Left lung (tissue), 10 donors: ENCODE results near the gene PLOD1. TPM values are rescaled to one million over a fixed set of nuclear protein-coding genes. Genes with fewer than 3 reads are reported as not detected.

ENCODE experiments used
- ATAC-seq: fragments of 200-7000 bp; cut with Tn5 transposase; one replicate; pipeline ENCODE4 v1.9.1; 2020; ENCODE audit warnings: moderate library complexity
- DNase-seq, 4 donors: peaks; one replicate each; pipeline ENCODE4 v3.0.0-alpha.2; 2013 to 2020
- H3K27ac ChIP-seq, 2 donors: fragments of 200-600 bp; sonication (generic) in 1 of 2; one replicate each; pipeline versions ENCODE4 v1.5.0 to v1.8.0; 2020 to 2021
- H3K27me3 ChIP-seq, 2 donors: fragments of 200-600 bp; sonication (generic) in 1 of 2; one replicate each; pipeline versions ENCODE4 v1.5.0 to v1.8.0; 2020 to 2021
- H3K36me3 ChIP-seq, 2 donors: fragments of 200-600 bp; sonication (generic) in 1 of 2; one replicate each; pipeline versions ENCODE4 v1.5.0 to v1.8.0; 2020 to 2021
- H3K4me1 ChIP-seq, 2 donors: fragments of 200-600 bp; one replicate each; pipeline ENCODE4 v1.8.0; 2021
- H3K4me3 ChIP-seq, 2 donors: fragments of 200-600 bp; sonication (generic) in 1 of 2; one replicate each; pipeline versions ENCODE4 v1.5.0 to v1.8.0; 2020 to 2021; ENCODE audit warnings: mild to moderate bottlenecking in 1 of 2
- H3K9me3 ChIP-seq, 2 donors: fragments of 200-600 bp; sonication (generic) in 1 of 2; one replicate each; pipeline versions ENCODE4 v1.5.0 to v1.8.0; 2020 to 2021
- CTCF ChIP-seq, 2 donors: fragments of 200-600 bp; sonication (generic) in 1 of 2; IDR thresholded peaks; one replicate each; pipeline versions ENCODE4 v1.5.0 to v1.8.0; 2021; ENCODE audit warnings: antibody characterized with exemption in 2 of 2
- intact Hi-C, 2 donors: fragments of 100-400 bp; cut with DNase I; formaldehyde crosslinking; loops; one replicate each; pipeline versions ENCODE4 v1.11.2 to v1.14.2; 2022
- polyA plus RNA-seq, 6 donors: library from polyadenylated mRNA; unstranded; fragments of 120-200 nt; gene quantifications; one replicate each; pipeline ENCODE4 v1.2.1, GENCODE V29; 2013; ENCODE audit not compliant: insufficient read length in 6 of 6
- total RNA-seq, 2 donors: library from RNA; stranded (reverse); fragmentation: NEBNext Ultra II Directional; extraction: Animal tissue kit (Norgen Biotek cat#: 25700); gene quantifications; one replicate each; pipeline ENCODE4 v1.2.1, GENCODE V29; 2021
- donor health status: DM: no; HTN: yes; CAD: no.
- donor health status: DM: no; HTN: no; CAD: no.

PLOD1 gene
- total and polyA plus RNA-seq, 8 donors, result 114 to 159 (median 131) TPM

DNA sequence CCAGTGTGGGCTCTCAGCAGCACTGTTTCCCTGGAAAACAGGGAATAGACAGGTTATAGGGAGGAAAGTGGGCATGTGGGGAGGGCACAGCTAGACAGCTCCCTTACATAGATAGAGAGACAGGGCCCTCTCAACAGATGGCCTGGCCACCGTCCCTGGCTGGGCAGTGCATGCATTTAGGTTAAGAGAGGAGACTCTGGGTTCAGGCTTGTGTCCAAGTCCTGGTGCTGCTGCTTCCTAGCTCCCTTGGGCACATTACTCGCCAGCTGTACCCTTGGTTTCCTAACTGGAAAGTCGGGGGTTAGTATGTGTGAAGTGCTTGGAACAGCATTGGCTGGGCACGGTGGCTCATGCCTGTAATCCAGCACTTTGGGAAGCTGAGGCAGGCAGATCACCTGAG is 9.1 kb downstream of the PLOD1 start:
- no peaks in the 10 kb centered on the region for H3K9me3 ChIP-seq
- no peaks in the 10 kb centered on the region for H3K4me1 ChIP-seq
- no peak overlapping the region for H3K27ac ChIP-seq
- H3K27me3 ChIP-seq, result no peaks in the 10 kb centered on the region
- H3K4me3 ChIP-seq, result no peak overlapping the region
- no peak for ATAC-seq
- DNase-seq, result no peak
- no peak for TF ChIP-seq CTCF (IDR thresholded peaks at IDR 0.05)
- H3K36me3 ChIP-seq, result peaks cover 0 to 50% of the 10 kb centered on the region in 2 donors
- intact Hi-C loops, result no loop called here

GRCh38 chr1:11944358-11944931 is 9.9 kb downstream of the PLOD1 start:
- TF ChIP-seq CTCF (IDR thresholded peaks at IDR 0.05), result no peak
- H3K36me3 ChIP-seq, result peaks cover 0 to 57% of the 10 kb centered on the region in 2 donors
- no peaks in the 10 kb centered on the region for H3K27me3 ChIP-seq
- no peaks in the 10 kb centered on the region for H3K9me3 ChIP-seq
- H3K4me3 ChIP-seq, result no peak overlapping the region
- peak; percentile 54 for ATAC-seq
- H3K4me1 ChIP-seq, result no peaks in the 10 kb centered on the region
- no peak overlapping the region for H3K27ac ChIP-seq
- peak in 1 of 4 donors; percentile 69 for DNase-seq
- intact Hi-C loops, result no loop called here

DNA sequence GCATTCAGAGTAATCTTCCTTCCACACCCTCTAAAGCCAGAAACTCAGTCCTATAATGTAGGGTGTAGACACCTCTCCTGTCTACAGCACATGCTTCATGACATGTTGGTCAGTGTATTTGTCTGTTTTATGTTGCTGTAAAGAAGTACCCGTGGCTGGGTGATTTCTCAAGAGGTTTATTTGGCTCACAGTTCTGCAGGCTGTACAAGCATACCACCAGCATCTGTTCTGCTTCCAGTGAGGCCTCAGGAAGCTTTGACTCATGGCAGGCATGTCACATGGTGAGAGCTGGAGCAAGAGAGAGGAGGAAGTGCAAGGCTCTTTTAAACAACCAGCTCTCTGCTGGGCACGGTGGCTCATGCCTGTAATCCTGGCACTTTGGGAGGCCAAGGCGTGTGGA is 12.1 kb downstream of the PLOD1 start:
- Histone ChIP-seq H3K27me3 (no peaks in the 10 kb centered on the region), H3K4me3 (no peak overlapping the region), H3K4me1 (no peaks in the 10 kb centered on the region), H3K27ac (no peak overlapping the region), H3K36me3 (peaks cover 0 to 69% of the 10 kb centered on the region in 2 donors), H3K9me3 (no peaks in the 10 kb centered on the region)
- no peak for ATAC-seq
- no peak for DNase-seq
- TF ChIP-seq CTCF (IDR thresholded peaks at IDR 0.05), result no peak
- intact Hi-C loops, result no loop called here

DNA sequence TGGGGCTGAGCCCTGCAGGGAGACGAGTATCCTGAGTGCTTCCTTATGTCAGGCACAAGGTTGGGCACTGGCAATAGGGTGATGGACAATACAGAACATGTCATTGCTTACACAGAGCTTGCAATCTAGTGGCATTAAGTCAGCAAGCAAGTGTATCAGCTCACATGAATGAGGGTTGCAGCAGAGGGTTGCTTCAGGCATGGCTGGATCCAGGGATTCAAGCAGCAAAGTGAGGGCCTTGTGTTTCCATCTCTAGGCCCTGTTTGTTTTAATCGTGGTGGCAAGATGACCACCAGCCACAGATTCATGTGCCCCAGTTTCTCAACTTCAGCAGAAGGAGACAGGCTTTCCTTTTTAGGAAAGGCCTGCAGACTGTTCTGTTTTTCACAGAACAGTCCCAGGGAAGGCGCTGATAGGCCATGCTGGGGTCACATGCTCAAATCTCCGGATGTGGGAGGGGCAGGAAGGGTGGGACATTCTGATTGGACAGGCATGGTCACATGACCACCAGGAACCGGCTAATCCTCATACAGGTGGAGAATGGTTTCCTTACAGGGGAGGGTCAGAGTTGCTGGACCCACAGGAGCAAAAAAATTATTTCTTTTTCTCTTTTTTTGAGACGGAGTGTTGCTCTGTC is 14.4 kb downstream of the PLOD1 start:
- Histone ChIP-seq H3K4me1 (no peaks in the 10 kb centered on the region), H3K9me3 (no peaks in the 10 kb centered on the region), H3K27ac (no peak overlapping the region), H3K4me3 (no peak overlapping the region), H3K27me3 (no peaks in the 10 kb centered on the region), H3K36me3 (peaks cover 0 to 73% of the 10 kb centered on the region in 2 donors)
- TF ChIP-seq CTCF (IDR thresholded peaks at IDR 0.05), result no peak
- intact Hi-C loops, result no loop called here
- DNase-seq (no peak), ATAC-seq (no peak)

DNA sequence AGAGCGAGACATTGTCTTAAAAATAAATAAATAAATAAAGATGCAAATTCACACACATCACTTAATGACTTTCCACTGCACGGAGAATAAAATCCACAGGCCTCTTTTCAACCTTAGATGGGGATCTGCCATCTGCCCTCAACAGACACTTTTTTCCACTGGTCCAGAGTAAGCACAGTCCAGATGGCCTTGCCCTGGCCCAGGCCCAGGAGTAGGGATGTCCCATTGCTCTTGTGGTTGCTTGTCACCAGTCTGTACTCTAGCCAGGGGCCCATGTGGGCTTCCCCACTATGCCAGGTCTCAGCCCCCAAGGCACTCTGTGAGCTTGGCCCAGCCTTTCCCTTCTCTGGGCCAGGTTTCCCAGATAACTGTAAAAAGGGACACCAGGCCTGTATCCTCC is 17.4 kb downstream of the PLOD1 start:
- no peaks in the 10 kb centered on the region for H3K27me3 ChIP-seq
- H3K36me3 ChIP-seq, result peaks cover 0 to 88% of the 10 kb centered on the region in 2 donors
- no peak for DNase-seq
- no peak for TF ChIP-seq CTCF (IDR thresholded peaks at IDR 0.05)
- intact Hi-C loops, result no loop called here
- H3K4me3 ChIP-seq, result no peak overlapping the region
- ATAC-seq, result no peak
- H3K27ac ChIP-seq, result no peak overlapping the region
- peaks cover 0 to 5% of the 10 kb centered on the region in 2 donors for H3K4me1 ChIP-seq
- no peaks in the 10 kb centered on the region for H3K9me3 ChIP-seq
